Naive thymus-derived CD8-positive, alpha-beta T cell (primary cell): ENCODE results near the gene CACNA1C. TPM values are rescaled to one million over a fixed set of nuclear protein-coding genes. Genes with fewer than 3 reads are reported as not detected.

Experiments used
- ATAC-seq, 2 donors: fragments of 150-1000 bp; cut with Tn5 transposase in 1 of 2; sonication (Bioruptor Pico), chemical (Tn5 transposase) in 1 of 2; 1 replicate in 1 of 2; 2 replicates in 1 of 2; pipeline ENCODE4 v1.10.0; 2021; ENCODE audit warnings: mild to moderate bottlenecking in 2 of 2, moderate library complexity in 2 of 2
- POLR2A ChIA-PET: fragments of 350-600 bp; sonication (Branson Sonifier 250); formaldehyde crosslinking; loops from one replicate; lab custom pipeline; 2021; ENCODE audit warnings: antibody characterized with exemption; lab: Charles Lee
- DNase-seq, 10 donors: peaks; one replicate each; pipeline versions ENCODE4 v3.0.0 to v3.0.0-alpha.2; 2020 to 2022
- H3K27ac Mint-ChIP-seq, 10 donors: one replicate each; pipeline ENCODE4 v1.8.0; 2020 to 2022; ENCODE audit warnings: mild to moderate bottlenecking in 10 of 10, mixed read lengths in 10 of 10, moderate library complexity in 4 of 10, inconsistent platforms in 1 of 10
- H3K27me3 Mint-ChIP-seq, 5 donors: one replicate each; pipeline ENCODE4 v1.8.0; 2021 to 2022; ENCODE audit warnings: mixed read lengths in 5 of 5
- H3K36me3 Mint-ChIP-seq, 3 donors: one replicate each; pipeline ENCODE4 v1.8.0; 2020 to 2022; ENCODE audit warnings: mixed read lengths in 3 of 3, mild to moderate bottlenecking in 2 of 3, inconsistent platforms in 1 of 3
- H3K4me1 Mint-ChIP-seq, 4 donors: one replicate each; pipeline ENCODE4 v1.8.0; 2021 to 2022; ENCODE audit warnings: mixed read lengths in 4 of 4
- H3K4me3 Mint-ChIP-seq, 10 donors: one replicate each; pipeline ENCODE4 v1.8.0; 2020 to 2022; ENCODE audit warnings: mild to moderate bottlenecking in 10 of 10, mixed read lengths in 10 of 10, moderate library complexity in 6 of 10, inconsistent platforms in 1 of 10
- H3K9me3 Mint-ChIP-seq, 9 donors: one replicate each; pipeline ENCODE4 v1.8.0; 2020 to 2022; ENCODE audit warnings: mixed read lengths in 9 of 9, mild to moderate bottlenecking in 3 of 9, inconsistent platforms in 1 of 9, moderate library complexity in 1 of 9
- polyA plus RNA-seq, 3 donors: library from polyadenylated mRNA; unstranded; fragments of 300-500 nt; fragmentation: Illumina TruSeq; gene quantifications; one replicate each; pipeline ENCODE4 v1.2.3, GENCODE V29; 2021
- total RNA-seq, 8 experiments: library from RNA in 2 of 8; stranded (reverse) in 2 of 8; gene quantifications; one replicate each; pipeline ENCODE4 v1.2.3 and lab custom pipeline; 2021 to 2026

The CACNA1C gene
- total and polyA plus RNA-seq, 5 experiments from 2014 or later: 0.05 to 0.21 (median 0.16) TPM

- Mint-ChIP-seq H3K4me3 (peak overlapping the region in 1 of 10 donors; percentile 11), H3K27ac (no peak overlapping the region), H3K9me3 (no peaks in the 10 kb centered on the region), H3K36me3 (no peaks in the 10 kb centered on the region), H3K27me3 (peaks cover 16 to 42% (median 38%) of the 10 kb centered on the region in 5 donors), H3K4me1 (peaks cover 17 to 43% (median 23%) of the 10 kb centered on the region in 4 donors)
- POLR2A ChIA-PET: no interaction called here
- no peak for ATAC-seq
- no peak for DNase-seq
Measured at GRCh38 chr12:2644683-2645405, 592.1 kb downstream of the CACNA1C start.

- Mint-ChIP-seq H3K27ac (no peak overlapping the region), H3K4me3 (no peak overlapping the region), H3K36me3 (no peaks in the 10 kb centered on the region), H3K27me3 (peaks cover 16 to 45% (median 39%) of the 10 kb centered on the region in 5 donors), H3K9me3 (no peaks in the 10 kb centered on the region), H3K4me1 (peaks cover 17 to 42% (median 23%) of the 10 kb centered on the region in 4 donors)
- ATAC-seq (no peak), DNase-seq (no peak)
- POLR2A ChIA-PET: no interaction called here
Measured at GRCh38 chr12:2645460-2645859, 592.7 kb downstream of the CACNA1C start.

- ATAC-seq: no peak
- DNase-seq: no peak
- no peak overlapping the region for H3K27ac Mint-ChIP-seq
- peaks cover 16 to 45% (median 39%) of the 10 kb centered on the region in 5 donors for H3K27me3 Mint-ChIP-seq
- no peaks in the 10 kb centered on the region for H3K36me3 Mint-ChIP-seq
- no peaks in the 10 kb centered on the region for H3K9me3 Mint-ChIP-seq
- POLR2A ChIA-PET: no interaction called here
- H3K4me3 Mint-ChIP-seq: no peak overlapping the region
- peaks cover 17 to 33% (median 22%) of the 10 kb centered on the region in 4 donors for H3K4me1 Mint-ChIP-seq
Measured at GRCh38 chr12:2646341-2646740, 593.6 kb downstream of the CACNA1C start.

- Mint-ChIP-seq H3K36me3 (no peaks in the 10 kb centered on the region), H3K27me3 (peaks cover 16 to 45% (median 39%) of the 10 kb centered on the region in 5 donors), H3K27ac (peak overlapping the region in 1 of 10 donors; percentile 45), H3K9me3 (no peaks in the 10 kb centered on the region), H3K4me3 (no peak overlapping the region), H3K4me1 (peaks cover 8 to 24% (median 14%) of the 10 kb centered on the region in 4 donors)
- POLR2A ChIA-PET: no interaction called here
- no peak for DNase-seq
- ATAC-seq: no peak
Measured at GRCh38 chr12:2647186-2647585, 594.4 kb downstream of the CACNA1C start.

- no peak overlapping the region for H3K4me3 Mint-ChIP-seq
- POLR2A ChIA-PET: no interaction called here
- no peaks in the 10 kb centered on the region for H3K9me3 Mint-ChIP-seq
- DNase-seq (no peak), ATAC-seq (no peak)
- H3K4me1 Mint-ChIP-seq: peaks cover 0 to 12% (median 4%) of the 10 kb centered on the region in 4 donors
- no peaks in the 10 kb centered on the region for H3K36me3 Mint-ChIP-seq
- no peak overlapping the region for H3K27ac Mint-ChIP-seq
- peaks cover 14 to 43% (median 35%) of the 10 kb centered on the region in 5 donors for H3K27me3 Mint-ChIP-seq
Measured at GRCh38 chr12:2648406-2648805, 595.6 kb downstream of the CACNA1C start.

- no peaks in the 10 kb centered on the region for H3K9me3 Mint-ChIP-seq
- H3K36me3 Mint-ChIP-seq: no peaks in the 10 kb centered on the region
- ATAC-seq (no peak), DNase-seq (no peak)
- POLR2A ChIA-PET: no interaction called here
- H3K27me3 Mint-ChIP-seq: peaks cover 14 to 39% (median 28%) of the 10 kb centered on the region in 5 donors
- peak overlapping the region in 1 of 10 donors; percentile 24 for H3K27ac Mint-ChIP-seq
- peaks cover 0 to 6% (median 2%) of the 10 kb centered on the region in 4 donors for H3K4me1 Mint-ChIP-seq
- H3K4me3 Mint-ChIP-seq: no peak overlapping the region
Measured at GRCh38 chr12:2649201-2650030, 596.6 kb downstream of the CACNA1C start.

- no peaks in the 10 kb centered on the region for H3K36me3 Mint-ChIP-seq
Measured at GRCh38 chr12:2650261-2651067, 597.7 kb downstream of the CACNA1C start.

GRCh38 chr12:2651068-2651965 is 598.5 kb downstream of the CACNA1C start:
- Mint-ChIP-seq H3K27me3 (peaks cover 10 to 23% (median 12%) of the 10 kb centered on the region in 5 donors), H3K4me3 (no peak overlapping the region), H3K4me1 (no peaks in the 10 kb centered on the region), H3K27ac (no peak overlapping the region), H3K9me3 (peaks cover 0 to 1% (median 0%) of the 10 kb centered on the region in 9 donors), H3K36me3 (no peaks in the 10 kb centered on the region)
- POLR2A ChIA-PET: no interaction called here
- no peak for ATAC-seq
- no peak for DNase-seq

More at GRCh38 chr12:2650261-2651067, 597.7 kb downstream of the CACNA1C start:
- no peak for ATAC-seq
- no peaks in the 10 kb centered on the region for H3K4me1 Mint-ChIP-seq
- no peak overlapping the region for H3K27ac Mint-ChIP-seq
- H3K27me3 Mint-ChIP-seq: peaks cover 10 to 29% (median 20%) of the 10 kb centered on the region in 5 donors
- no peaks in the 10 kb centered on the region for H3K9me3 Mint-ChIP-seq
- POLR2A ChIA-PET: no interaction called here
- H3K4me3 Mint-ChIP-seq: no peak overlapping the region
- DNase-seq: no peak

- H3K9me3 Mint-ChIP-seq: peaks cover 0 to 6% (median 0%) of the 10 kb centered on the region in 9 donors
- no peak overlapping the region for H3K4me3 Mint-ChIP-seq
- POLR2A ChIA-PET: no interaction called here
- no peak overlapping the region for H3K27ac Mint-ChIP-seq
- ATAC-seq (no peak), DNase-seq (no peak)
- H3K4me1 Mint-ChIP-seq: no peaks in the 10 kb centered on the region
- peaks cover 3 to 16% (median 6%) of the 10 kb centered on the region in 5 donors for H3K27me3 Mint-ChIP-seq
- peaks cover 0 to 3% (median 2%) of the 10 kb centered on the region in 3 donors for H3K36me3 Mint-ChIP-seq
Measured at GRCh38 chr12:2652011-2652400, 599.2 kb downstream of the CACNA1C start.

- no peak overlapping the region for H3K4me3 Mint-ChIP-seq
Measured at GRCh38 chr12:2652401-2653081, 599.8 kb downstream of the CACNA1C start.

GRCh38 chr12:2653461-2653965 is 600.7 kb downstream of the CACNA1C start:
- DNase-seq (no peak), ATAC-seq (no peak)
- Mint-ChIP-seq H3K27me3 (peaks cover 0 to 9% (median 4%) of the 10 kb centered on the region in 5 donors), H3K4me3 (no peak overlapping the region), H3K27ac (no peak overlapping the region), H3K36me3 (peaks cover 0 to 11% (median 9%) of the 10 kb centered on the region in 3 donors), H3K4me1 (no peaks in the 10 kb centered on the region), H3K9me3 (peaks cover 0 to 16% (median 0%) of the 10 kb centered on the region in 9 donors)
- POLR2A ChIA-PET: no interaction called here

More at GRCh38 chr12:2652401-2653081, 599.8 kb downstream of the CACNA1C start:
- H3K27me3 Mint-ChIP-seq: peaks cover 0 to 14% (median 6%) of the 10 kb centered on the region in 5 donors
- H3K9me3 Mint-ChIP-seq: peaks cover 0 to 12% (median 0%) of the 10 kb centered on the region in 9 donors
- ATAC-seq (no peak), DNase-seq (no peak)
- no peaks in the 10 kb centered on the region for H3K4me1 Mint-ChIP-seq
- H3K27ac Mint-ChIP-seq: no peak overlapping the region
- POLR2A ChIA-PET: no interaction called here
- H3K36me3 Mint-ChIP-seq: peaks cover 0 to 5% (median 4%) of the 10 kb centered on the region in 3 donors
